Measurements from ENCODE around the gene MEGF11.
A peak's percentile ranks its signal among the peaks of the same experiment; 100 is the strongest.
"Not testable (repeated sequence)": the region's sequence is repeated elsewhere in the genome, so short reads cannot be mapped to it uniquely, and the experiment has no call there.

The MEGF11 gene

GRCh38 chr15:65868546-65869125 lies 384.9 kb downstream of the MEGF11 start:
- FAIRE-seq, result peak; percentile 28
- TF ChIP-seq POLR2A (IDR thresholded peaks at IDR 0.05; ENCODE audit: low read depth, low read length) (no peak), POLR2AphosphoS5 (IDR thresholded peaks at IDR 0.05; ENCODE audit: low read depth, low read length) (no peak), PAX5 (IDR thresholded peaks at IDR 0.05; ENCODE audit: insufficient read depth, low read length, severe bottlenecking) (no peak), TAF1 (IDR thresholded peaks at IDR 0.05; ENCODE audit: low read depth, low read length) (no peak), POU2F2 (IDR thresholded peaks at IDR 0.05; ENCODE audit: low read depth, low read length) (no peak), SPI1 (IDR thresholded peaks at IDR 0.05; ENCODE audit: low read depth, low read length) (no peak)
- DNase-seq (ENCODE audit: insufficient read length, low spot score), result no peak

- FAIRE-seq; DNase-seq (ENCODE audit: insufficient read length, low spot score): not testable (repeated sequence)
Measured at GRCh38 chr15:65867933-65868332, 385.6 kb downstream of the MEGF11 start.

GRCh38 chr15:65867244-65867643 lies 386.3 kb downstream of the MEGF11 start:
- DNase-seq (ENCODE audit: insufficient read length, low spot score), result no peak
- TF ChIP-seq POU2F2 (IDR thresholded peaks at IDR 0.05; ENCODE audit: low read depth, low read length) (no peak), PAX5 (IDR thresholded peaks at IDR 0.05; ENCODE audit: insufficient read depth, low read length, severe bottlenecking) (no peak), TAF1 (IDR thresholded peaks at IDR 0.05; ENCODE audit: low read depth, low read length) (no peak), POLR2AphosphoS5 (IDR thresholded peaks at IDR 0.05; ENCODE audit: low read depth, low read length) (no peak), SPI1 (IDR thresholded peaks at IDR 0.05; ENCODE audit: low read depth, low read length) (no peak), POLR2A (IDR thresholded peaks at IDR 0.05; ENCODE audit: low read depth, low read length) (no peak)
- FAIRE-seq, result no peak

- DNase-seq (ENCODE audit: insufficient read length, low spot score) (no peak), FAIRE-seq (peak; percentile 48)
- TF ChIP-seq SPI1 (IDR thresholded peaks at IDR 0.05; ENCODE audit: low read depth, low read length), result peak; percentile 30; the same call in 1 of the 2 replicates
- TF ChIP-seq POU2F2 (IDR thresholded peaks at IDR 0.05; ENCODE audit: low read depth, low read length), result no peak
- no peak for TF ChIP-seq POLR2A (IDR thresholded peaks at IDR 0.05; ENCODE audit: low read depth, low read length)
Measured at GRCh38 chr15:65863106-65863505, 390.4 kb downstream of the MEGF11 start.

GRCh38 chr15:65862682-65863081 lies 390.9 kb downstream of the MEGF11 start:
- DNase-seq (ENCODE audit: insufficient read length, low spot score) (no peak), FAIRE-seq (peak; percentile 87)
- no peak for TF ChIP-seq TAF1 (IDR thresholded peaks at IDR 0.05; ENCODE audit: low read depth, low read length)
- TF ChIP-seq POU2F2 (IDR thresholded peaks at IDR 0.05; ENCODE audit: low read depth, low read length), result no peak
- no peak for TF ChIP-seq SPI1 (IDR thresholded peaks at IDR 0.05; ENCODE audit: low read depth, low read length)
- TF ChIP-seq POLR2A (IDR thresholded peaks at IDR 0.05; ENCODE audit: low read depth, low read length), result no peak
- no peak for TF ChIP-seq POLR2AphosphoS5 (IDR thresholded peaks at IDR 0.05; ENCODE audit: low read depth, low read length)
- no peak for TF ChIP-seq PAX5 (IDR thresholded peaks at IDR 0.05; ENCODE audit: insufficient read depth, low read length, severe bottlenecking)

GRCh38 chr15:65857718-65858402 lies 395.7 kb downstream of the MEGF11 start:
- TF ChIP-seq POU2F2 (IDR thresholded peaks at IDR 0.05; ENCODE audit: low read depth, low read length), result no peak
- TF ChIP-seq SPI1 (IDR thresholded peaks at IDR 0.05; ENCODE audit: low read depth, low read length), result peak; percentile 41; the same call in 1 of the 2 replicates
- FAIRE-seq, result peak; percentile 76
- DNase-seq (ENCODE audit: insufficient read length, low spot score), result no peak

- TF ChIP-seq TAF1 (IDR thresholded peaks at IDR 0.05; ENCODE audit: low read depth, low read length), result no peak
- no peak for TF ChIP-seq SPI1 (IDR thresholded peaks at IDR 0.05; ENCODE audit: low read depth, low read length)
- no peak for TF ChIP-seq POLR2AphosphoS5 (IDR thresholded peaks at IDR 0.05; ENCODE audit: low read depth, low read length)
- TF ChIP-seq POLR2A (IDR thresholded peaks at IDR 0.05; ENCODE audit: low read depth, low read length), result no peak
- TF ChIP-seq POU2F2 (IDR thresholded peaks at IDR 0.05; ENCODE audit: low read depth, low read length), result no peak
- no peak for TF ChIP-seq PAX5 (IDR thresholded peaks at IDR 0.05; ENCODE audit: insufficient read depth, low read length, severe bottlenecking)
- DNase-seq (ENCODE audit: insufficient read length, low spot score) (no peak), FAIRE-seq (peak; percentile 54)
Measured at GRCh38 chr15:65856821-65857455, 396.6 kb downstream of the MEGF11 start.

GRCh38 chr15:65851981-65852380 lies 401.6 kb downstream of the MEGF11 start:
- DNase-seq (ENCODE audit: insufficient read length, low spot score) (no peak), FAIRE-seq (no peak)
- TF ChIP-seq POLR2AphosphoS5 (IDR thresholded peaks at IDR 0.05; ENCODE audit: low read depth, low read length) (no peak), PAX5 (IDR thresholded peaks at IDR 0.05; ENCODE audit: insufficient read depth, low read length, severe bottlenecking) (no peak), SPI1 (IDR thresholded peaks at IDR 0.05; ENCODE audit: low read depth, low read length) (no peak), POLR2A (IDR thresholded peaks at IDR 0.05; ENCODE audit: low read depth, low read length) (no peak), POU2F2 (IDR thresholded peaks at IDR 0.05; ENCODE audit: low read depth, low read length) (no peak), TAF1 (IDR thresholded peaks at IDR 0.05; ENCODE audit: low read depth, low read length) (no peak)

- DNase-seq (ENCODE audit: insufficient read length, low spot score), result no peak
- no peak for TF ChIP-seq POLR2A (IDR thresholded peaks at IDR 0.05; ENCODE audit: low read depth, low read length)
- no peak for TF ChIP-seq PAX5 (IDR thresholded peaks at IDR 0.05; ENCODE audit: insufficient read depth, low read length, severe bottlenecking)
- TF ChIP-seq TAF1 (IDR thresholded peaks at IDR 0.05; ENCODE audit: low read depth, low read length), result no peak
- no peak for TF ChIP-seq POLR2AphosphoS5 (IDR thresholded peaks at IDR 0.05; ENCODE audit: low read depth, low read length)
- TF ChIP-seq SPI1 (IDR thresholded peaks at IDR 0.05; ENCODE audit: low read depth, low read length), result no peak
- no peak for TF ChIP-seq POU2F2 (IDR thresholded peaks at IDR 0.05; ENCODE audit: low read depth, low read length)
- FAIRE-seq, result no peak
Measured at GRCh38 chr15:65847989-65848388, 405.6 kb downstream of the MEGF11 start.

Measured in GM12891 (cell line).